Measurements from ENCODE around the gene CPLANE1. TPM values are rescaled to one million over a fixed set of nuclear protein-coding genes. Genes with fewer than 3 reads are reported as not detected.

Gene CPLANE1
- polyA plus RNA-seq, 1 experiment = 6.8 TPM

GRCh38 chr5:37190592-37190991 lies 58.6 kb downstream of the CPLANE1 start:
- POLR2A ChIA-PET = no interaction called here
- DNase-seq (ENCODE audit: low read depth) = no peak
- TF ChIP-seq CTCF (IDR thresholded peaks at IDR 0.05; ENCODE audit: insufficient read depth, low read depth, low read length) = no peak
- CTCF ChIA-PET = interaction anchor here (1.1 to 1.4 kb wide), 3 partner anchors 12 to 23 kb away, joined by 3 to 4 read pairs (median 3); no protein-coding TSS in a partner anchor
- no peaks in the 10 kb centered on the region for H3K27me3 ChIP-seq (ENCODE audit: control insufficient read depth, insufficient read depth, low read length)
- peaks cover 6% of the 10 kb centered on the region for H3K36me3 ChIP-seq (ENCODE audit: control insufficient read depth, insufficient read depth, low read length)
- no peak overlapping the region for H3K4me3 ChIP-seq (ENCODE audit: low read depth, low read length)

- POLR2A ChIA-PET = no interaction called here
- no peaks in the 10 kb centered on the region for H3K27me3 ChIP-seq (ENCODE audit: control insufficient read depth, insufficient read depth, low read length)
- no peak for DNase-seq (ENCODE audit: low read depth)
- CTCF ChIA-PET = interaction anchor here (1.1 kb wide), 1 partner anchor 12 kb away, joined by 4 read pairs; no protein-coding TSS in a partner anchor
- no peak overlapping the region for H3K4me3 ChIP-seq (ENCODE audit: low read depth, low read length)
- no peak for TF ChIP-seq CTCF (IDR thresholded peaks at IDR 0.05; ENCODE audit: insufficient read depth, low read depth, low read length)
- peaks cover 3% of the 10 kb centered on the region for H3K36me3 ChIP-seq (ENCODE audit: control insufficient read depth, insufficient read depth, low read length)
Observed at GRCh38 chr5:37189355-37189754, 59.8 kb downstream of the CPLANE1 start.

GRCh38 chr5:37187465-37187977 lies 61.7 kb downstream of the CPLANE1 start:
- Histone ChIP-seq H3K4me3 (ENCODE audit: low read depth, low read length) (no peak overlapping the region), H3K27me3 (ENCODE audit: control insufficient read depth, insufficient read depth, low read length) (no peaks in the 10 kb centered on the region), H3K36me3 (ENCODE audit: control insufficient read depth, insufficient read depth, low read length) (peaks cover 3% of the 10 kb centered on the region)
- no peak for TF ChIP-seq CTCF (IDR thresholded peaks at IDR 0.05; ENCODE audit: insufficient read depth, low read depth, low read length)
- ChIA-PET CTCF (no interaction called here), POLR2A (no interaction called here)
- no peak for DNase-seq (ENCODE audit: low read depth)

- CTCF ChIA-PET = no interaction called here
- POLR2A ChIA-PET = no interaction called here
- no peak for DNase-seq (ENCODE audit: low read depth)
- no peaks in the 10 kb centered on the region for H3K27me3 ChIP-seq (ENCODE audit: control insufficient read depth, insufficient read depth, low read length)
- peaks cover 2% of the 10 kb centered on the region for H3K36me3 ChIP-seq (ENCODE audit: control insufficient read depth, insufficient read depth, low read length)
- no peak for TF ChIP-seq CTCF (IDR thresholded peaks at IDR 0.05; ENCODE audit: insufficient read depth, low read depth, low read length)
- no peak overlapping the region for H3K4me3 ChIP-seq (ENCODE audit: low read depth, low read length)
Observed at GRCh38 chr5:37184748-37185364, 64.3 kb downstream of the CPLANE1 start.

GRCh38 chr5:37182667-37183066 lies 66.5 kb downstream of the CPLANE1 start:
- POLR2A ChIA-PET = no interaction called here
- H3K36me3 ChIP-seq (ENCODE audit: control insufficient read depth, insufficient read depth, low read length) = peaks cover 2% of the 10 kb centered on the region
- no peak for DNase-seq (ENCODE audit: low read depth)

More at GRCh38 chr5:37182667-37183066, 66.5 kb downstream of the CPLANE1 start:
- CTCF ChIA-PET = no interaction called here
- no peak for TF ChIP-seq CTCF (IDR thresholded peaks at IDR 0.05; ENCODE audit: insufficient read depth, low read depth, low read length)
- Histone ChIP-seq H3K4me3 (ENCODE audit: low read depth, low read length) (no peak overlapping the region), H3K27me3 (ENCODE audit: control insufficient read depth, insufficient read depth, low read length) (no peaks in the 10 kb centered on the region)

Measured in BJ (cell line).